Glutamatergic neuron (in vitro differentiated cells): ENCODE measurements around the gene CDH23. TPM values are rescaled to one million over a fixed set of nuclear protein-coding genes. Genes with fewer than 3 reads are reported as not detected.
A peak's percentile ranks its signal among the peaks of the same experiment; 100 is the strongest.

Source experiments
- DNase-seq: peaks from one replicate; pipeline ENCODE4 v3.0.0; 2022
- H3K27ac Mint-ChIP-seq: one replicate; pipeline ENCODE4 v1.8.0; 2020; ENCODE audit warnings: mild to moderate bottlenecking, mixed read lengths, inconsistent platforms; ENCODE audit not compliant: unreplicated experiment
- H3K27me3 Mint-ChIP-seq: one replicate; pipeline ENCODE4 v1.8.0; 2020; ENCODE audit warnings: mild to moderate bottlenecking, moderate library complexity, mixed read lengths, inconsistent platforms; ENCODE audit not compliant: unreplicated experiment
- H3K36me3 Mint-ChIP-seq: one replicate; pipeline ENCODE4 v1.8.0; 2020; ENCODE audit warnings: mild to moderate bottlenecking, mixed read lengths, inconsistent platforms; ENCODE audit not compliant: unreplicated experiment
- H3K4me1 Mint-ChIP-seq: one replicate; pipeline ENCODE4 v1.8.0; 2020; ENCODE audit warnings: mild to moderate bottlenecking, low read depth, mixed read lengths, inconsistent platforms; ENCODE audit not compliant: unreplicated experiment
- H3K4me3 Mint-ChIP-seq: one replicate; pipeline ENCODE4 v1.8.0; 2020; ENCODE audit warnings: mild to moderate bottlenecking, mixed read lengths, inconsistent platforms; ENCODE audit not compliant: unreplicated experiment
- H3K9me3 Mint-ChIP-seq: one replicate; pipeline ENCODE4 v1.8.0; 2020; ENCODE audit warnings: mild to moderate bottlenecking, moderate library complexity, mixed read lengths, inconsistent platforms; ENCODE audit not compliant: unreplicated experiment
- CTCF ChIP-seq: fragments of 200-600 bp; sonication (generic); IDR thresholded peaks from one replicate; pipeline ENCODE4 v1.5.0; 2021; ENCODE audit not compliant: partially characterized antibody, unreplicated experiment
- total RNA-seq: library from RNA; stranded (reverse); fragmentation: NEBNext Ultra II Directional; extraction: Animal tissue kit (Norgen Biotek cat#: 25700); gene quantifications from one replicate; pipeline ENCODE4 v1.2.1, GENCODE V29; 2021; ENCODE audit not compliant: unreplicated experiment

Gene CDH23
- total RNA-seq, 1 donor from 2014 or later = 2.0 TPM

GRCh38 chr10:71756311-71757191 lies 359.8 kb downstream of the CDH23 start:
- H3K36me3 Mint-ChIP-seq = no peaks in the 10 kb centered on the region
- TF ChIP-seq CTCF = no peak
- peaks cover 6% of the 10 kb centered on the region for H3K9me3 Mint-ChIP-seq
- H3K4me1 Mint-ChIP-seq = peaks cover 24% of the 10 kb centered on the region
- DNase-seq = no peak
- peaks cover 11% of the 10 kb centered on the region for H3K27me3 Mint-ChIP-seq
- H3K27ac Mint-ChIP-seq = no peak overlapping the region
- H3K4me3 Mint-ChIP-seq = no peak overlapping the region

- TF ChIP-seq CTCF = no peak
- H3K27ac Mint-ChIP-seq = no peak overlapping the region
- peaks cover 15% of the 10 kb centered on the region for H3K4me1 Mint-ChIP-seq
- no peak overlapping the region for H3K4me3 Mint-ChIP-seq
- H3K36me3 Mint-ChIP-seq = no peaks in the 10 kb centered on the region
- no peak for DNase-seq
- peaks cover 5% of the 10 kb centered on the region for H3K9me3 Mint-ChIP-seq
- peaks cover 12% of the 10 kb centered on the region for H3K27me3 Mint-ChIP-seq
These were observed 360.7 kb downstream of the CDH23 start for GRCh38 chr10:71757399-71757922.

GRCh38 chr10:71761105-71761511 lies 364.4 kb downstream of the CDH23 start:
- Mint-ChIP-seq H3K4me3 (no peak overlapping the region), H3K4me1 (peaks cover 4% of the 10 kb centered on the region), H3K27me3 (peaks cover 10% of the 10 kb centered on the region), H3K9me3 (peaks cover 2% of the 10 kb centered on the region), H3K27ac (no peak overlapping the region), H3K36me3 (no peaks in the 10 kb centered on the region)
- no peak for DNase-seq
- TF ChIP-seq CTCF = no peak

GRCh38 chr10:71761541-71762113 lies 364.9 kb downstream of the CDH23 start:
- DNase-seq = no peak
- H3K36me3 Mint-ChIP-seq = no peaks in the 10 kb centered on the region
- no peak overlapping the region for H3K27ac Mint-ChIP-seq
- peak; percentile 16 for TF ChIP-seq CTCF
- H3K4me3 Mint-ChIP-seq = no peak overlapping the region
- H3K27me3 Mint-ChIP-seq = peaks cover 10% of the 10 kb centered on the region
- H3K4me1 Mint-ChIP-seq = no peaks in the 10 kb centered on the region
- H3K9me3 Mint-ChIP-seq = peaks cover 2% of the 10 kb centered on the region

GRCh38 chr10:71762324-71762723 lies 365.6 kb downstream of the CDH23 start:
- peaks cover 10% of the 10 kb centered on the region for H3K27me3 Mint-ChIP-seq
- no peaks in the 10 kb centered on the region for H3K36me3 Mint-ChIP-seq
- H3K4me1 Mint-ChIP-seq = peaks cover under 1% of the 10 kb centered on the region
- H3K27ac Mint-ChIP-seq = no peak overlapping the region
- H3K4me3 Mint-ChIP-seq = no peak overlapping the region
- DNase-seq = no peak
- H3K9me3 Mint-ChIP-seq = peaks cover 2% of the 10 kb centered on the region
- no peak for TF ChIP-seq CTCF
